Right lobe of liver (tissue), 4 donors: ENCODE results near the gene SLC22A5.

Source experiments
- POLR2A ChIP-seq: fragments of 450-650 bp; IDR thresholded peaks from one replicate; pipeline ENCODE4 v1.6.1; 2017; ENCODE audit warnings: antibody characterized with exemption, mild to moderate bottlenecking
- TF ChIP-seq, protein P1 (sequence below), 4 donors: fragments of 200-600 bp in 3 of 4; fragments of 450-650 bp in 1 of 4; IDR thresholded peaks; one replicate each; pipeline versions ENCODE4 v1.5.1 to v1.8.0; 2016 to 2022; ENCODE audit warnings: antibody characterized with exemption in 4 of 4, mild to moderate bottlenecking in 2 of 4
- donor health status: DM: no; HTN: no; CAD: no.
- donor health status: DM: no; HTN: no; CAD: no.
- donor health status: DM: no; HTN: yes; CAD: no.

- TF ChIP-seq, protein P1, sequence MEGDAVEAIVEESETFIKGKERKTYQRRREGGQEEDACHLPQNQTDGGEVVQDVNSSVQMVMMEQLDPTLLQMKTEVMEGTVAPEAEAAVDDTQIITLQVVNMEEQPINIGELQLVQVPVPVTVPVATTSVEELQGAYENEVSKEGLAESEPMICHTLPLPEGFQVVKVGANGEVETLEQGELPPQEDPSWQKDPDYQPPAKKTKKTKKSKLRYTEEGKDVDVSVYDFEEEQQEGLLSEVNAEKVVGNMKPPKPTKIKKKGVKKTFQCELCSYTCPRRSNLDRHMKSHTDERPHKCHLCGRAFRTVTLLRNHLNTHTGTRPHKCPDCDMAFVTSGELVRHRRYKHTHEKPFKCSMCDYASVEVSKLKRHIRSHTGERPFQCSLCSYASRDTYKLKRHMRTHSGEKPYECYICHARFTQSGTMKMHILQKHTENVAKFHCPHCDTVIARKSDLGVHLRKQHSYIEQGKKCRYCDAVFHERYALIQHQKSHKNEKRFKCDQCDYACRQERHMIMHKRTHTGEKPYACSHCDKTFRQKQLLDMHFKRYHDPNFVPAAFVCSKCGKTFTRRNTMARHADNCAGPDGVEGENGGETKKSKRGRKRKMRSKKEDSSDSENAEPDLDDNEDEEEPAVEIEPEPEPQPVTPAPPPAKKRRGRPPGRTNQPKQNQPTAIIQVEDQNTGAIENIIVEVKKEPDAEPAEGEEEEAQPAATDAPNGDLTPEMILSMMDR (IDR thresholded peaks at IDR 0.05): no peak
- TF ChIP-seq POLR2A: no peak
Measured at GRCh38 chr5:132383984-132384383, 14.5 kb downstream of the SLC22A5 start.
